AG04449 (cell line): ENCODE data around the gene SLC22A8.

ENCODE experiments used
- CTCF ChIA-PET: fragments of 350-600 bp; formaldehyde crosslinking; extraction: SDS; loops from one replicate; lab custom pipeline; 2021; ENCODE audit warnings: antibody characterized with exemption; lab: Yijun Ruan, JAX
- POLR2A ChIA-PET: fragments of 400-600, 350-600 bp; formaldehyde crosslinking; extraction: SDS; loops from one replicate; lab custom pipeline; 2020; ENCODE audit warnings: antibody characterized with exemption, inconsistent platforms; lab: Yijun Ruan, JAX
- DNase-seq: peaks from one replicate; pipeline ENCODE4 v3.0.0-alpha.2; 2010; ENCODE audit warnings: low read depth, low spot score
- H3K4me3 ChIP-seq: 2 replicates; pipeline ENCODE4 v1.5.1; 2011; ENCODE audit warnings: low read depth, mild to moderate bottlenecking, control low read depth, low read length
- TF ChIP-seq, protein P1 (sequence below): IDR thresholded peaks from one replicate; pipeline ENCODE4 v1.5.1; 2011; ENCODE audit warnings: mild to moderate bottlenecking, moderate library complexity, low read length, control low read depth, inconsistent platforms; ENCODE audit not compliant: insufficient read depth; ENCODE audit errors: missing control alignments

Gene SLC22A8

DNA sequence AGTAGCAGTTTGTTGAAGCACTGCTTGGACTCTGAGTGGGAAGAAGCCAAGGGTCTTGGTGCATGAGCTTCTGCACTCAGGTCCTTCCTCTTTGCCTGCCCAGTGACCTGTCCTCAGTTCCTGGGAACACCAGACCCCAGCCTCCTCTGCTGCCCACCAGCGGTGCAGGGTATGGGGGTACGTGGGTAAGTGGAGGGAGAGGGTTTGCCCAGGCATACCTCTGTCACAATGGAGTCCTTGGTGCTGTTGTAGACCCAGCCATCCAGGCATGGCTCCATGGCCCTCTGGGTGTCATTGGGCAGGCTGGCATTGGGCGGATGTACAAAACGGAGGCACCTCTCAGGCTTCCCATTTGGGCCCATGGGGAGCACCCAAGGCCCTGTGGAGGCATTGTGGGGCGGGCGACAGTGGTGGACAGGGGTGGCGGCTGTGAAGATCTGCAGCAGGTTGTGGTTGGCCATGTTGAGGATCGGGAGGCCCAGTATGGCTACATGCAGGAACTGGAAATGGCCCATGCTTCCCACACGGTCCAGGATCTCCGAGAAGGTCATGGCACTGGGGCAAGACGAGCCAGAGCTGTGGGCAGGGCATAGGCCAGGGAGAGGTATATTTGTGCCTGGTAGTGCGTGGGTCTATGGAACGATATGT lies 1.1 kb downstream of the SLC22A8 start:
- DNase-seq: no peak
- ChIA-PET CTCF (interaction anchor here (1.0 to 1.7 kb wide), 3 partner anchors 9 to 108 kb away, joined by 3 to 13 read pairs (median 4); no protein-coding TSS in a partner anchor), POLR2A (no interaction called here)
- H3K4me3 ChIP-seq: no peak overlapping the region
- TF ChIP-seq, protein P1, sequence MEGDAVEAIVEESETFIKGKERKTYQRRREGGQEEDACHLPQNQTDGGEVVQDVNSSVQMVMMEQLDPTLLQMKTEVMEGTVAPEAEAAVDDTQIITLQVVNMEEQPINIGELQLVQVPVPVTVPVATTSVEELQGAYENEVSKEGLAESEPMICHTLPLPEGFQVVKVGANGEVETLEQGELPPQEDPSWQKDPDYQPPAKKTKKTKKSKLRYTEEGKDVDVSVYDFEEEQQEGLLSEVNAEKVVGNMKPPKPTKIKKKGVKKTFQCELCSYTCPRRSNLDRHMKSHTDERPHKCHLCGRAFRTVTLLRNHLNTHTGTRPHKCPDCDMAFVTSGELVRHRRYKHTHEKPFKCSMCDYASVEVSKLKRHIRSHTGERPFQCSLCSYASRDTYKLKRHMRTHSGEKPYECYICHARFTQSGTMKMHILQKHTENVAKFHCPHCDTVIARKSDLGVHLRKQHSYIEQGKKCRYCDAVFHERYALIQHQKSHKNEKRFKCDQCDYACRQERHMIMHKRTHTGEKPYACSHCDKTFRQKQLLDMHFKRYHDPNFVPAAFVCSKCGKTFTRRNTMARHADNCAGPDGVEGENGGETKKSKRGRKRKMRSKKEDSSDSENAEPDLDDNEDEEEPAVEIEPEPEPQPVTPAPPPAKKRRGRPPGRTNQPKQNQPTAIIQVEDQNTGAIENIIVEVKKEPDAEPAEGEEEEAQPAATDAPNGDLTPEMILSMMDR: no peak

- TF ChIP-seq, protein P1: no peak
- DNase-seq: no peak
- H3K4me3 ChIP-seq: no peak overlapping the region
- CTCF ChIA-PET: interaction anchor here (1.3 to 2.9 kb wide), 3 partner anchors 11 to 107 kb away, joined by 3 to 15 read pairs (median 11); no protein-coding TSS in a partner anchor
- POLR2A ChIA-PET: no interaction called here
These were observed 2.8 kb downstream of the SLC22A8 start for GRCh38 chr11:63012839-63013238.

- no peak overlapping the region for H3K4me3 ChIP-seq
- TF ChIP-seq, protein P1: no peak
- DNase-seq: no peak
- POLR2A ChIA-PET: no interaction called here
- CTCF ChIA-PET: interaction anchor here (1.3 to 2.9 kb wide), 3 partner anchors 11 to 107 kb away, joined by 3 to 15 read pairs (median 11); no protein-coding TSS in a partner anchor
These were observed 3.2 kb downstream of the SLC22A8 start for GRCh38 chr11:63012430-63012829.

DNA sequence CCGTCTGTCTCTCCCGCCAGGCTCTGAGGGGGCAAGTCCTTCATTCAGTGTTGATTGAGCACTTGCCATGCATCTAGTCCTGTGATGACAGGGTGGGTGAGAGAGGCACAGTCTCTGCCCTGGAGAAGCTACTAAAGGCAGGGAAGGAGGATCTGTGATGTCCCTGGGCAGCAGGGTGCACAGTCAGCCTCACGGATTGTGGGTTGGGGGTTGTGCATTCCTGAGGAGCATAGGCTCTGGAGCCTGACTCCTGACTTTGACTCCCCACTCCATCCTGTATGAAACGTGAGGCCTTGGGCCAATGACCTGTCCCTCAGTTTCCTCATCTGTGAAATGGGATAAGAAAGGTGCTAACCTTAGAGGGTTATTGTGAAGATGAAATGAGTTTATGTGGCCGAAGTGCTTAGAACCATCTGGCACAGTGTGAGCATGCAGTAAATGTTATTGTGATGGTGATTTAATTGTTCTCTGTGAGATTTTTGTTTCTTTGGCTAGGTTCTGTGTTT lies 4.7 kb downstream of the SLC22A8 start:
- H3K4me3 ChIP-seq: no peak overlapping the region
- DNase-seq: no peak
- ChIA-PET POLR2A (no interaction called here), CTCF (interaction anchor here (2.9 to 4.9 kb wide), 2 partner anchors 105 to 106 kb away, joined by 11 to 23 read pairs; no protein-coding TSS in a partner anchor)
- TF ChIP-seq, protein P1: no peak

- no peak overlapping the region for H3K4me3 ChIP-seq
- CTCF ChIA-PET: interaction anchor here (1.6 to 4.9 kb wide), 3 partner anchors 15 to 102 kb away, joined by 5 to 32 read pairs (median 23); no protein-coding TSS in a partner anchor
- DNase-seq: no peak
- TF ChIP-seq, protein P1: no peak
- POLR2A ChIA-PET: no interaction called here
These were observed 7.7 kb downstream of the SLC22A8 start for GRCh38 chr11:63007920-63008319.

DNA sequence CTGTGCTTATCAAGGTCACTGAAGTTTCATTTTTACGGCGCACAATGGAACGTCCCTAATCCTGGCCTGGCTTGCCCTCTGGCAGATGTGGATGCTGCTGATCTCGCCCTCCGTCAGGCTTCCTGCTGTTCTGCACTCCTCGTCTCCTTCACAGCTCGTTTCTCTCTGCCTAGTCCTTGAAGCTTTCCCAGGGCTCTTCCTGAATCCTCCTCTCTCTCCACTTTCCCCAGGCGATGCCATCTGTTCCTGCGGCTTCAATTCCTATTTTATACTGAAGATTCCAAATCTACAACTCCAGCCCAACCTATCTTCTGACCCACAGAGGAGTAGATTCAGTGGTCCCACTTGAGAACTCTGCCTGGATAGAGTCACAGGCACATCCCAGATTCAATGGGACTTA lies 14.2 kb downstream of the SLC22A8 start:
- TF ChIP-seq, protein P1: no peak
- POLR2A ChIA-PET: no interaction called here
- no peak overlapping the region for H3K4me3 ChIP-seq
- no peak for DNase-seq
- CTCF ChIA-PET: no interaction called here
